HCT116 (cell line): ENCODE data around the gene GNG4.

Experiments used
- CTCF ChIP-seq, 3 experiments: fragments of 200-600 bp in 1 of 3; sonication (generic) in 1 of 3; IDR thresholded peaks in 2 of 3; conservative IDR thresholded peaks in 1 of 3; 2 replicates each; pipeline ENCODE4 v1.5.1; 2012 to 2017; ENCODE audit warnings: low read depth in 2 of 3, low read length in 2 of 3, antibody characterized with exemption in 1 of 3, borderline replicate concordance in 1 of 3, control low read depth in 1 of 3, mild to moderate bottlenecking in 1 of 3, mixed read lengths in 1 of 3, mixed run types in 1 of 3, moderate library complexity in 1 of 3; ENCODE audit not compliant: insufficient read depth in 1 of 3
- EZH2 ChIP-seq: fragments of 200-600 bp; sonication (generic); IDR thresholded peaks from 2 replicates; pipeline ENCODE4 v1.6.1; 2017; ENCODE audit warnings: antibody characterized with exemption, mixed run types
- JUND ChIP-seq: IDR thresholded peaks from 2 replicates; pipeline ENCODE4 v1.6.1; 2012
- MAX ChIP-seq: IDR thresholded peaks from 2 replicates; pipeline ENCODE4 v1.6.1; 2012
- POLR2A ChIP-seq: IDR thresholded peaks from 2 replicates; pipeline ENCODE4 v1.7.0; 2011; ENCODE audit warnings: borderline replicate concordance; ENCODE audit not compliant: insufficient read depth, insufficient read length; ENCODE audit errors: extremely low read depth
- RAD21 ChIP-seq: IDR thresholded peaks from 2 replicates; pipeline ENCODE4 v1.6.1; 2012; ENCODE audit warnings: low read depth, mild to moderate bottlenecking
- SIN3A ChIP-seq: IDR thresholded peaks from 2 replicates; pipeline ENCODE4 v1.6.1; 2012; ENCODE audit warnings: low read depth
- ZFX ChIP-seq: fragments of 450-650 bp; IDR thresholded peaks from 2 replicates; pipeline ENCODE4 v1.6.1; 2017

GRCh38 chr1:235507623-235508022 is 142.0 kb downstream of the GNG4 start:
- TF ChIP-seq CTCF (IDR thresholded peaks at IDR 0.05 in 2 of 3, conservative IDR thresholded peaks at IDR 0.05 in 1 of 3; ENCODE audit: borderline replicate concordance in 1 of 3, insufficient read depth in 1 of 3, low read depth in 2 of 3, low read length in 2 of 3), result no peak
- TF ChIP-seq JUND, result no peak
- no peak for TF ChIP-seq ZFX
- no peak for TF ChIP-seq MAX
- TF ChIP-seq POLR2A, result no peak
- no peak for TF ChIP-seq SIN3A
- TF ChIP-seq RAD21, result no peak
- no peak for TF ChIP-seq EZH2
